SKM-1 (cell line): Measurements from ENCODE around the gene NMD3.

Experiments
- DNase-seq: peaks from one replicate; lab custom pipeline; 2025; ENCODE audit not compliant: unreplicated experiment; lab: John Stamatoyannopoulos, UW

NMD3 gene

GRCh38 chr3:161230621-161231171 lies 9.6 kb downstream of the NMD3 start:
- DNase-seq, result no peak

- no peak for DNase-seq
Measured at GRCh38 chr3:161231861-161232260, 10.8 kb downstream of the NMD3 start.

GRCh38 chr3:161233557-161233956 lies 12.4 kb downstream of the NMD3 start:
- DNase-seq, result no peak

- DNase-seq, result no peak
Measured at GRCh38 chr3:161236240-161236639, 15.1 kb downstream of the NMD3 start.

- no peak for DNase-seq
Measured at GRCh38 chr3:161239700-161240099, 18.6 kb downstream of the NMD3 start.

GRCh38 chr3:161244538-161244937 lies 23.4 kb downstream of the NMD3 start:
- DNase-seq, result no peak

- DNase-seq, result no peak
Measured at GRCh38 chr3:161247049-161247448, 25.9 kb downstream of the NMD3 start.

- no peak for DNase-seq
Measured at GRCh38 chr3:161250116-161250515, 29.0 kb downstream of the NMD3 start.

GRCh38 chr3:161251716-161252115 lies 30.6 kb downstream of the NMD3 start:
- no peak for DNase-seq

GRCh38 chr3:161252143-161252542 lies 31.0 kb downstream of the NMD3 start:
- DNase-seq, result no peak

GRCh38 chr3:161253711-161254110 lies 32.6 kb downstream of the NMD3 start:
- DNase-seq, result no peak

GRCh38 chr3:161254861-161255260 lies 33.8 kb downstream of the NMD3 start:
- DNase-seq, result no peak

GRCh38 chr3:161263057-161263456 lies 41.9 kb downstream of the NMD3 start:
- no peak for DNase-seq

- DNase-seq, result no peak
Measured at GRCh38 chr3:161264852-161265251, 43.7 kb downstream of the NMD3 start.

- DNase-seq, result no peak
Measured at GRCh38 chr3:161265916-161266571, 44.9 kb downstream of the NMD3 start.

GRCh38 chr3:161266731-161267150 lies 45.6 kb downstream of the NMD3 start:
- DNase-seq, result no peak

- no peak for DNase-seq
Measured at GRCh38 chr3:161267646-161268045, 46.5 kb downstream of the NMD3 start.

GRCh38 chr3:161268601-161269000 lies 47.5 kb downstream of the NMD3 start:
- DNase-seq, result no peak

- no peak for DNase-seq
Measured at GRCh38 chr3:161270991-161271390, 49.9 kb downstream of the NMD3 start.

GRCh38 chr3:161271646-161272045 lies 50.5 kb downstream of the NMD3 start:
- no peak for DNase-seq

GRCh38 chr3:161272524-161272923 lies 51.4 kb downstream of the NMD3 start:
- DNase-seq, result no peak

GRCh38 chr3:161273589-161274218 lies 52.6 kb downstream of the NMD3 start:
- no peak for DNase-seq
